ENCODE data around the gene CORO6.

- no peak for TF ChIP-seq CTCF (IDR thresholded peaks at IDR 0.05)
- no peak for TF ChIP-seq POLR2A (IDR thresholded peaks at IDR 0.05)
- no peak for TF ChIP-seq EP300 (IDR thresholded peaks at IDR 0.05)
- TF ChIP-seq POLR2AphosphoS5 (IDR thresholded peaks at IDR 0.05): no peak
Measured at GRCh38 chr17:29577385-29578211, 45.1 kb downstream of the CORO6 start.
